ENCODE results near the gene TTLL1. TPM values are rescaled to one million over a fixed set of nuclear protein-coding genes. Genes with fewer than 3 reads are reported as not detected.

The TTLL1 gene
- total and polyA plus RNA-seq, 2 donors from 2014 or later: 8.4 to 11.5 TPM

- H3K36me3 ChIP-seq (ENCODE audit: control insufficient read depth in 2 of 3, insufficient read depth in 3 of 3, low read length in 3 of 3): no peaks in the 10 kb centered on the region
- no peaks in the 10 kb centered on the region for H3K9me3 ChIP-seq (ENCODE audit: control insufficient read depth in 2 of 3, insufficient read depth in 1 of 3, low read length in 3 of 3)
- H3K27me3 ChIP-seq (ENCODE audit: control insufficient read depth, insufficient read depth, low read length): no peaks in the 10 kb centered on the region
- no peaks in the 10 kb centered on the region for H3K4me1 ChIP-seq (ENCODE audit: control insufficient read depth in 2 of 3, insufficient read depth in 2 of 3, low read depth in 1 of 3, low read length in 3 of 3)
- intact Hi-C loops (cut with DNase I): no loop called here
- H3K9ac ChIP-seq (ENCODE audit: low read length in 3 of 3): no peak overlapping the region
- H3K27ac ChIP-seq (ENCODE audit: low read depth in 2 of 2, low read length in 2 of 2): no peak overlapping the region
- TF ChIP-seq CTCF (IDR thresholded peaks at IDR 0.05; ENCODE audit: borderline replicate concordance, extremely low read depth, insufficient read depth): no peak
- DNase-seq (no peak), FAIRE-seq (no peak)
- no peak overlapping the region for H3K4me3 ChIP-seq (ENCODE audit: low read length in 3 of 3)
These were observed 41.6 kb downstream of the TTLL1 start for GRCh38 chr22:43047605-43048004.

- no peaks in the 10 kb centered on the region for H3K9me3 ChIP-seq (ENCODE audit: control insufficient read depth in 2 of 3, insufficient read depth in 1 of 3, low read length in 3 of 3)
- H3K27ac ChIP-seq (ENCODE audit: low read depth in 2 of 2, low read length in 2 of 2): no peak overlapping the region
- no peak for FAIRE-seq
- H3K27me3 ChIP-seq (ENCODE audit: control insufficient read depth, insufficient read depth, low read length): no peaks in the 10 kb centered on the region
- intact Hi-C loops (cut with DNase I): no loop called here
- H3K4me1 ChIP-seq (ENCODE audit: control insufficient read depth in 2 of 3, insufficient read depth in 2 of 3, low read depth in 1 of 3, low read length in 3 of 3): no peaks in the 10 kb centered on the region
- no peaks in the 10 kb centered on the region for H3K36me3 ChIP-seq (ENCODE audit: control insufficient read depth in 2 of 3, insufficient read depth in 3 of 3, low read length in 3 of 3)
- DNase-seq: no peak
- no peak for TF ChIP-seq CTCF (IDR thresholded peaks at IDR 0.05; ENCODE audit: borderline replicate concordance, extremely low read depth, insufficient read depth)
- no peak overlapping the region for H3K4me3 ChIP-seq (ENCODE audit: low read length in 3 of 3)
- H3K9ac ChIP-seq (ENCODE audit: low read length in 3 of 3): no peak overlapping the region
These were observed 44.9 kb downstream of the TTLL1 start for GRCh38 chr22:43044290-43044712.

- no peaks in the 10 kb centered on the region for H3K9me3 ChIP-seq (ENCODE audit: control insufficient read depth in 2 of 3, insufficient read depth in 1 of 3, low read length in 3 of 3)
- FAIRE-seq (no peak), DNase-seq (no peak)
- no peak for TF ChIP-seq CTCF (IDR thresholded peaks at IDR 0.05; ENCODE audit: borderline replicate concordance, extremely low read depth, insufficient read depth)
- H3K9ac ChIP-seq (ENCODE audit: low read length in 3 of 3): no peak overlapping the region
- no peaks in the 10 kb centered on the region for H3K27me3 ChIP-seq (ENCODE audit: control insufficient read depth, insufficient read depth, low read length)
- H3K4me3 ChIP-seq (ENCODE audit: low read length in 3 of 3): no peak overlapping the region
- no peak overlapping the region for H3K27ac ChIP-seq (ENCODE audit: low read depth in 2 of 2, low read length in 2 of 2)
- H3K4me1 ChIP-seq (ENCODE audit: control insufficient read depth in 2 of 3, insufficient read depth in 2 of 3, low read depth in 1 of 3, low read length in 3 of 3): no peaks in the 10 kb centered on the region
- no peaks in the 10 kb centered on the region for H3K36me3 ChIP-seq (ENCODE audit: control insufficient read depth in 2 of 3, insufficient read depth in 3 of 3, low read length in 3 of 3)
- intact Hi-C loops (cut with DNase I): no loop called here
These were observed 47.0 kb downstream of the TTLL1 start for GRCh38 chr22:43042101-43042780.
